SK-N-SH (cell line): Measurements from ENCODE around the gene NPEPL1.

Experiments used
- CHD2 ChIP-seq: fragments of 150-350 bp; IDR thresholded peaks from 2 replicates; pipeline ENCODE4 v1.6.1; 2018; ENCODE audit warnings: low read length; ENCODE audit not compliant: partially characterized antibody
- CTCF ChIP-seq: fragments of 200-600 bp; sonication (generic); IDR thresholded peaks from 2 replicates; pipeline ENCODE4 v1.6.1; 2017; ENCODE audit warnings: antibody characterized with exemption, mild to moderate bottlenecking, moderate library complexity
- EP300 ChIP-seq, 2 experiments: IDR thresholded peaks; 2 replicates each; pipeline versions ENCODE4 v1.4.0 to v1.6.1; 2012; ENCODE audit warnings: borderline replicate concordance in 1 of 2, low read depth in 1 of 2, low read length in 1 of 2
- EZH2phosphoT487 ChIP-seq: fragments of 200-600 bp; sonication (generic); IDR thresholded peaks from 2 replicates; pipeline ENCODE4 v1.6.1; 2017; ENCODE audit warnings: low read depth, mixed run types, mild to moderate bottlenecking, antibody characterized with exemption, moderate library complexity, borderline replicate concordance
- GATA2 ChIP-seq: sonication (generic); formaldehyde crosslinking; IDR thresholded peaks from 2 replicates; pipeline ENCODE4 v1.5.0; 2020; ENCODE audit warnings: mild to moderate bottlenecking, missing genetic modification reagents
- IRF3 ChIP-seq: fragments of 150-350 bp; IDR thresholded peaks from 2 replicates; pipeline ENCODE4 v1.6.1; 2016; ENCODE audit warnings: mild to moderate bottlenecking, low read depth, low read length
- MEF2A ChIP-seq: IDR thresholded peaks from 2 replicates; pipeline ENCODE4 v1.4.0; 2012; ENCODE audit warnings: low read depth, borderline replicate concordance
- POLR2AphosphoS5 ChIP-seq: IDR thresholded peaks from 2 replicates; pipeline ENCODE4 v1.6.1; 2012; ENCODE audit warnings: low read depth, low read length
- REST ChIP-seq: IDR thresholded peaks from 2 replicates; pipeline ENCODE4 v1.6.1; 2012; ENCODE audit warnings: mild to moderate bottlenecking, low read depth, low read length, moderate library complexity
- TAF1 ChIP-seq: IDR thresholded peaks from 2 replicates; pipeline ENCODE4 v1.6.1; 2012; ENCODE audit warnings: low read depth, mild to moderate bottlenecking, low read length, moderate library complexity, borderline replicate concordance
- USF2 ChIP-seq: fragments of 150-350 bp; IDR thresholded peaks from 2 replicates; pipeline ENCODE4 v1.6.1; 2017; ENCODE audit warnings: antibody characterized with exemption, low read length, low read depth, borderline replicate concordance
- YY1 ChIP-seq: IDR thresholded peaks from 2 replicates; pipeline ENCODE4 v1.4.0; 2012; ENCODE audit warnings: low read depth, mild to moderate bottlenecking

- TF ChIP-seq CTCF (no peak), EP300 (IDR thresholded peaks at IDR 0.05; ENCODE audit: borderline replicate concordance in 1 of 2, low read depth in 1 of 2, low read length in 1 of 2) (no peak), GATA2 (CRISPR knock-in tag) (no peak), EZH2phosphoT487 (no peak), REST (no peak), CHD2 (no peak), MEF2A (no peak), USF2 (no peak), IRF3 (no peak), YY1 (no peak), TAF1 (no peak), POLR2AphosphoS5 (no peak)
Measured at GRCh38 chr20:58678806-58679205, 13.8 kb upstream of the NPEPL1 start.
